ENCODE results near the gene ARHGEF3.

ARHGEF3 gene

DNA sequence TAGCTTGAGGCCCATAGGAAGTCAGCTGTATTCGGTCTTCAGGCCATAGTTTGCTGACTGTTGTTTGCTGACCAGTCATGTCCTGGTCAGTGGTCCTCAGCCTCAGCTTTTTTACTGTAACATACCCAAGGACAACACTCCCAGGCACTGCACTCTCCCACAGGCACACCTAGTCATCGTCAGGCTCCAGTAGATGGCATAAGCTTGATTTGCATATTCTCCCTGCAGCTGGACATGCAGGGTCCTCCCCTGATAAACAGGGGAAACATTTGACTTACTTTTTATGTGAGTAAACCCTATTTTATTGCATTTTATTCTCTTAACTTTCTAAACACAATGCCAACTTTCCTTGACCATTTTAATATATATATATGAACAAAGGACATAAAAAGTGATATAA lies 22.9 kb downstream of the ARHGEF3 start:
- Histone ChIP-seq H3K4me2 (ENCODE audit: low read length) (no peak overlapping the region), H3K27ac (ENCODE audit: low read length) (no peak overlapping the region), H4K20me1 (ENCODE audit: insufficient read depth, low read length) (no peaks in the 10 kb centered on the region), H3K4me3 (ENCODE audit: low read length) (no peak overlapping the region), H2AFZ (ENCODE audit: low read depth, low read length) (no peak overlapping the region), H3K4me1 (ENCODE audit: low read length) (peaks cover 36% of the 10 kb centered on the region), H3K79me2 (ENCODE audit: low read length) (peaks cover 3% of the 10 kb centered on the region; the same call in 1 of the 2 replicates), H3K27me3 (ENCODE audit: low read depth, low read length) (no peaks in the 10 kb centered on the region), H3K9ac (ENCODE audit: low read length) (no peak overlapping the region), H3K36me3 (replicated peaks; ENCODE audit: low read depth, low read length) (no peaks in the 10 kb centered on the region), H3K9me3 (ENCODE audit: insufficient read depth, low read length) (no peaks in the 10 kb centered on the region)
- TF ChIP-seq, protein P1, sequence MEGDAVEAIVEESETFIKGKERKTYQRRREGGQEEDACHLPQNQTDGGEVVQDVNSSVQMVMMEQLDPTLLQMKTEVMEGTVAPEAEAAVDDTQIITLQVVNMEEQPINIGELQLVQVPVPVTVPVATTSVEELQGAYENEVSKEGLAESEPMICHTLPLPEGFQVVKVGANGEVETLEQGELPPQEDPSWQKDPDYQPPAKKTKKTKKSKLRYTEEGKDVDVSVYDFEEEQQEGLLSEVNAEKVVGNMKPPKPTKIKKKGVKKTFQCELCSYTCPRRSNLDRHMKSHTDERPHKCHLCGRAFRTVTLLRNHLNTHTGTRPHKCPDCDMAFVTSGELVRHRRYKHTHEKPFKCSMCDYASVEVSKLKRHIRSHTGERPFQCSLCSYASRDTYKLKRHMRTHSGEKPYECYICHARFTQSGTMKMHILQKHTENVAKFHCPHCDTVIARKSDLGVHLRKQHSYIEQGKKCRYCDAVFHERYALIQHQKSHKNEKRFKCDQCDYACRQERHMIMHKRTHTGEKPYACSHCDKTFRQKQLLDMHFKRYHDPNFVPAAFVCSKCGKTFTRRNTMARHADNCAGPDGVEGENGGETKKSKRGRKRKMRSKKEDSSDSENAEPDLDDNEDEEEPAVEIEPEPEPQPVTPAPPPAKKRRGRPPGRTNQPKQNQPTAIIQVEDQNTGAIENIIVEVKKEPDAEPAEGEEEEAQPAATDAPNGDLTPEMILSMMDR (IDR thresholded peaks at IDR 0.05; ENCODE audit: low read depth, low read length), result no peak
- TF ChIP-seq EZH2phosphoT487 (IDR thresholded peaks at IDR 0.05; ENCODE audit: low read depth), result no peak

DNA sequence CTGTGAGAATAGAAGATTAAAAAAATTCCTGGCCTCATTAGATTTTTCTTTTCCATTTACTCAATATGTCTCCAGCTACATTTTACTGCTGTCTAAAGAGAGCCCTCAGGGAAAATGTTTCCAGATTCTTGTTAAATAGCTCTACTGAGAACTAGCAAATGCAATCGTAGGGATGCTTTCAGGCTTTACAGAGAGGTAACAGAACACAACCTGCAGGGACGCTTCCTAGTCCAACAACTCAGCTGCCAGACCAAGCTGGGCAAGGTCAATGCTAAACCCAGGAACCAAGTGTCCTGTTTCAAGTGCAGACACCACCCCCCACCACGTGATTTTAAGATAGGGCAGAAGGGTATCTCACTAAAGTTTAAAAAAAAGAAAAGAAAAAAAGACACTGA lies 25.2 kb downstream of the ARHGEF3 start:
- Histone ChIP-seq H3K9me3 (ENCODE audit: insufficient read depth, low read length) (no peaks in the 10 kb centered on the region), H3K4me3 (ENCODE audit: low read length) (no peak overlapping the region), H3K27ac (ENCODE audit: low read length) (no peak overlapping the region), H3K9ac (ENCODE audit: low read length) (no peak overlapping the region), H3K4me1 (ENCODE audit: low read length) (peaks cover 15% of the 10 kb centered on the region), H4K20me1 (ENCODE audit: insufficient read depth, low read length) (no peaks in the 10 kb centered on the region), H3K36me3 (replicated peaks; ENCODE audit: low read depth, low read length) (peaks cover 2% of the 10 kb centered on the region), H3K4me2 (ENCODE audit: low read length) (no peak overlapping the region), H2AFZ (ENCODE audit: low read depth, low read length) (no peak overlapping the region), H3K79me2 (ENCODE audit: low read length) (no peaks in the 10 kb centered on the region), H3K27me3 (ENCODE audit: low read depth, low read length) (no peaks in the 10 kb centered on the region)
- no peak for TF ChIP-seq EZH2phosphoT487 (IDR thresholded peaks at IDR 0.05; ENCODE audit: low read depth)
- TF ChIP-seq, protein P1 (IDR thresholded peaks at IDR 0.05; ENCODE audit: low read depth, low read length), result no peak

DNA sequence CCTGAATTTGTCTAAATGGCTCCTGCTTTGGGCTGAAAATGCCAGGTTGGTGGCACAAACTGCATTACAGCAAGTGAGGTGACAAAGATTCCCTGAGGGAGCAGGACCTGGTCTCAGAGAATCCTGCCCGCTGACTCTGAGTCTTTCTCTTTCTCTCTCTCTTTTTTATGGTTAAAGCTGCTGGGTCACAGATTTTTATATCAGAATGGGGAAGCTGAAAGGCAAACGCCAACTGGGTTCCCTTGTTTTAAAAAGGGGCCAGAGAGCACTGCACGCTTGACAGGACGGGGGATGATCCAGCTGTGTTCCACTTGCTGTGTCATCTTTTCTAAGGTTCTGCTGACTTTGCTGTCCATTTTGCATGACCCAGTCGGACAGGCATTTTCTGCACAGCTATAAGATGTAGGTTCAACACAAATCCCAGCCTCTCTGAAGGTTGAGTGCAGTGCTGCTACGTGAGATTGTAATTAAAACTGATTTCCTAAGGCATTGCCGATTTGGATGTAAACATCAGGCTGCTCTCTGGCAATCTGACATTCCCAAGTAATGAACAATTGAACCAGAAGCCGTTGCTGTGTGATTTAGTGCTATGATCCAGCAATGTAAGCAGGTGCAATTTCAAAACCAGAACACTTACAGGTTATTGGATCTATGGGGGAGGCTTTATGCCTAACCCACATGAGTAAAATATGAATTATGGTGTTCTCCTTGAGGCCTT lies 25.8 kb downstream of the ARHGEF3 start:
- no peaks in the 10 kb centered on the region for H3K9me3 ChIP-seq (ENCODE audit: insufficient read depth, low read length)
- H3K27ac ChIP-seq (ENCODE audit: low read length), result no peak overlapping the region
- no peak overlapping the region for H3K4me3 ChIP-seq (ENCODE audit: low read length)
- no peaks in the 10 kb centered on the region for H3K27me3 ChIP-seq (ENCODE audit: low read depth, low read length)
- H3K4me2 ChIP-seq (ENCODE audit: low read length), result no peak overlapping the region
- no peaks in the 10 kb centered on the region for H4K20me1 ChIP-seq (ENCODE audit: insufficient read depth, low read length)
- H3K36me3 ChIP-seq (replicated peaks; ENCODE audit: low read depth, low read length), result peaks cover 8% of the 10 kb centered on the region
- no peak overlapping the region for H3K9ac ChIP-seq (ENCODE audit: low read length)
- no peaks in the 10 kb centered on the region for H3K79me2 ChIP-seq (ENCODE audit: low read length)
- H2AFZ ChIP-seq (ENCODE audit: low read depth, low read length), result no peak overlapping the region
- peaks cover 14% of the 10 kb centered on the region for H3K4me1 ChIP-seq (ENCODE audit: low read length)
- TF ChIP-seq EZH2phosphoT487 (IDR thresholded peaks at IDR 0.05; ENCODE audit: low read depth), result no peak
- TF ChIP-seq, protein P1 (IDR thresholded peaks at IDR 0.05; ENCODE audit: low read depth, low read length), result no peak

DNA sequence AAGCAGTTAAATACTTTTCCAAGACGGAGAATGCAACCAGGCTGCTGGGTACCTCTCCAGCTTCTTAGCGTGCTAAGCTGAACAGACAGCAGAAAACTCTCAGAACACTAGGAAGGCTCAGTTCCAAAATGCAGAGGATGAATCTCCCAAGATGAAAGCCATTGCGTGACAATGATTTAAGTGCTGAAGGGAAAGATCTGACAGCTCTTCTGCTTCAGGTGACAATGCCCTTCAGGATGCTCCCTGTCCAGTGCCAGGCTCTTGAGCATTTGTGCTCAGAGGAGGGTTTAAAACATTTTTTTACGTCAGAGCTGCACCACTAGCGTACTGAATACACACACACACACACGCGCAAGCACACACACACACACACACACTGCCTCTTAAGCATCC lies 26.3 kb downstream of the ARHGEF3 start:
- no peaks in the 10 kb centered on the region for H3K9me3 ChIP-seq (ENCODE audit: insufficient read depth, low read length)
- H3K79me2 ChIP-seq (ENCODE audit: low read length), result no peaks in the 10 kb centered on the region
- H4K20me1 ChIP-seq (ENCODE audit: insufficient read depth, low read length), result no peaks in the 10 kb centered on the region
- peaks cover 15% of the 10 kb centered on the region for H3K4me1 ChIP-seq (ENCODE audit: low read length)
- H2AFZ ChIP-seq (ENCODE audit: low read depth, low read length), result no peak overlapping the region
- H3K4me2 ChIP-seq (ENCODE audit: low read length), result no peak overlapping the region
- H3K36me3 ChIP-seq (replicated peaks; ENCODE audit: low read depth, low read length), result peaks cover 8% of the 10 kb centered on the region
- TF ChIP-seq, protein P1 (IDR thresholded peaks at IDR 0.05; ENCODE audit: low read depth, low read length), result no peak
- TF ChIP-seq EZH2phosphoT487 (IDR thresholded peaks at IDR 0.05; ENCODE audit: low read depth), result no peak
- H3K4me3 ChIP-seq (ENCODE audit: low read length), result no peak overlapping the region
- H3K9ac ChIP-seq (ENCODE audit: low read length), result no peak overlapping the region
- no peaks in the 10 kb centered on the region for H3K27me3 ChIP-seq (ENCODE audit: low read depth, low read length)
- H3K27ac ChIP-seq (ENCODE audit: low read length), result no peak overlapping the region

Data from OCI-LY3 (cell line).